GM19035 (cell line): ENCODE measurements around the gene OPCML.

Experiments
- ATAC-seq: cut with Tn5 transposase; IDR thresholded peaks from one replicate; pipeline ENCODE4 v1.9.1; 2021; ENCODE audit not compliant: unreplicated experiment

Gene OPCML

GRCh38 chr11:133004369-133004768 is 527.9 kb downstream of the OPCML start:
- no peak for ATAC-seq

DNA sequence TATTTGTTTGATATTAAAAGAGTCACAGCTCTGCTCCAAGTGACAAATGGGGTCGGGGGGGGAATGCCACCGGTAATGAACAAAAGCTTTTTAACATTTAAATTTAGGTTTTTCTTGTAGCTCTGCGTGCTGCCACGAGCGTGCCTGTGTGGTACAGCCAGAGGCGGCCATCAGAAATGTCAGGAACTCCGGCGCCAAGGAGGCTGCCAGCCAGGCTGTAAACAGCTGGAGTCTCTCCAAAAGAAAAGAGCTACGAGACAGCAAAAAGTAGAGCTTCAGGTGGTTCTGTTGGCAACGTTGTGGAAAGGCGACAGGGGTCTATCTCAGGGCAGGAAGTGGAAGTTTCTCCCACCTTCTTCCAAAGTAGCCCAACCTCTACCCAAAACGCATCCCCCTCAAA is 532.8 kb downstream of the OPCML start:
- no peak for ATAC-seq

- ATAC-seq, result no peak
These were observed 533.3 kb downstream of the OPCML start for GRCh38 chr11:132999031-132999430.

- no peak for ATAC-seq
These were observed 534.9 kb downstream of the OPCML start for GRCh38 chr11:132997396-132997795.

DNA sequence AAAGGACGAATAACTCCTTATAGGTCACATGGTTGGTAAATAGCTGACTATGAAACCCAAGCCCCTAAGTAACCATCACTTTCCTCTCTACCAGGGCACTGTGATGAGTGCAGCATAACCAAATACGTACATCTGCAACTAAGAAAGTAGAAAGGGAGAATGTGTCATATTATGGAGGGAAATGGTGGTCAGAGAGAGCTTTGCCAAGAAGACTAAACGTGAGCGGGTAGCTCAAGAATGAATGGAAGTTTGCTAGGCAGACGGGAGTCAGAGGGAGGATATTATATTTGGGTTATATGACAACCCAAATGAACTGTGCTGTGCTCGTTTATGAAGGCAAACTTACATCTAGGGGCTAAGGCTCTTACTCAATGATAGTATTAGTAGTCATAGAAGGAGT is 537.3 kb downstream of the OPCML start:
- no peak for ATAC-seq

DNA sequence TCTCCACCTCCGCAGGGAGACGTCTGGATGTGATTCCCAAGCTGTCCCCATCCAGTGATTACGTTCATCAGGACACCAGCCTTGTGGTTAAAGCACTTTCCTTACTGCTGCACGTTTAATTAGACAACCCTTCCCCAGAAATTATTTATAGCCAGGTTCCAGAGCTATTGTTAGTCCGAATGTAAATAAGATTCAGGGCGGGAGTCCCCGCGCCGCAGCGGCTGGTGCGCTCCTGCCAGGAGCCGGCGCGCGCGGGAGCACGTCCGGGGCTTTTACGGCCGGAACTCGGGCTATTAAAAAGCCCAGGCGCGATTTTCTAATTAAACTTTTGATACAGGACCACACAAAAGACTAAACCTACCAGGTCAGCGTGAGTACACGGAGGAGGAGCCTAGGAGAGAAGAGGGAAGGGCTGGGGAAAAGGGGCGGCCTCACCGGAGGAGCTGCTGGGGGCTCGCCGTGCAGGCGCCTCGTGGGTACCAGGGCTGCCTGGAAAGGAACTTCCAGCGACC is 538.3 kb downstream of the OPCML start:
- ATAC-seq, result no peak

DNA sequence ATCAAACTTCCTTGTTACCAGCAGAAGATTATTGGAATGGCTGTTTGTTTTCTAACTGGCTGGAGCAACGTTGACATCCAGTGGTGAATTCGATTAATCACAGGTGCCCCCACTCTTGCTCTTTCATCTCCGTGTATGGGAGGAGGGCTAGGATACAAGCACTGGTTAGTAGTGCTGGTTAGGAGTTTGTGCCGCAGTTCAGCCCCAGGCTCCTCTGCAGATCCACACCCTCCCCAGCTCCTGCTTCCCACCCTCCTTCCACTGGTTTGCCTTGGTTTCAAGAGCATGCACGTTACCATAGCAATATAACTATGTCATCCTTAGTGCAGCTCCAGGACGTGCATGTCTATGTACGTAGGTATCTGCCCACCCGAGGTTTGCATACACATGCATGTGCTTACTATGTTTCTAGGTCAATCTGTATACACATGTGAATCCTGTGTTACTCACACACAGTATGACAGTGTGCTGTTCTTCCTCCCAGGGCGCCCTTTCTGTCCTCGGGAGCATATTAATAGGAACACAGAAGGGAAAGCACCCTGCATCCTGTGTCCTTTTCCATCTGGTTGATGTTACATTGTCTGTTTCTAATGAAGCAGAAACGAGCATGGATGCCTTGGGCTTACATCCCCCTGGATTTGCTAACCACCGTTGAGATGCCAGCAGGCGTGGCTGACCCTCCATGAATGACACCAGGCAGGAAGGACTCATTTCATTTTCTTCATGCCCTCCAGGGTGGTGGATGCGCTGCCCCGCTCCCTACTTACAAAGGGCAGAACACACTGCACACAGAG is 539.3 kb downstream of the OPCML start:
- no peak for ATAC-seq

- no peak for ATAC-seq
These were observed 543.9 kb downstream of the OPCML start for GRCh38 chr11:132988411-132988810.

GRCh38 chr11:132987936-132988335 is 544.4 kb downstream of the OPCML start:
- no peak for ATAC-seq

- no peak for ATAC-seq
These were observed 548.7 kb downstream of the OPCML start for GRCh38 chr11:132983641-132983978.

GRCh38 chr11:132982772-132983640 is 549.3 kb downstream of the OPCML start:
- ATAC-seq, result no peak

- no peak for ATAC-seq
These were observed 551.0 kb downstream of the OPCML start for GRCh38 chr11:132981131-132981956.

GRCh38 chr11:132980670-132981069 is 551.6 kb downstream of the OPCML start:
- no peak for ATAC-seq

- ATAC-seq, result no peak
These were observed 554.6 kb downstream of the OPCML start for GRCh38 chr11:132977746-132978145.

DNA sequence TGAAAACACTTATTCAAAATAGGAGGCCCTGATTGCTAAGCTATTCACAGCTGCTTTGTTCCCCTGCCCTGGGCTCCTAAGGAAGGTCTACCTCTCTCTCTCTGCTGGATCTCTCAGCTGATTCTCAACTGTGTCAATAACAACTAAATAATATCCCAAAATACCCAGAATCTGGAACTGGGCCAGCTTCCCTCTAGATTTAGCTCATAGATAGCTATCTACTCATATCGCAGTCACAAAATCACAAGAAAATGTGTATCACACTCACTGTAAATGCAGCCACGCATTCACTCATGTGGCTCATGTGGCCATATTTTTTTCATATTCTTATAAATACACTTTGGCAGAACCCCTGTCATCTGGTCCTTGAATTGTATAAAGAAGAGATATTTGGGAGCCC is 555.1 kb downstream of the OPCML start:
- no peak for ATAC-seq

- no peak for ATAC-seq
These were observed 556.2 kb downstream of the OPCML start for GRCh38 chr11:132976115-132976514.

DNA sequence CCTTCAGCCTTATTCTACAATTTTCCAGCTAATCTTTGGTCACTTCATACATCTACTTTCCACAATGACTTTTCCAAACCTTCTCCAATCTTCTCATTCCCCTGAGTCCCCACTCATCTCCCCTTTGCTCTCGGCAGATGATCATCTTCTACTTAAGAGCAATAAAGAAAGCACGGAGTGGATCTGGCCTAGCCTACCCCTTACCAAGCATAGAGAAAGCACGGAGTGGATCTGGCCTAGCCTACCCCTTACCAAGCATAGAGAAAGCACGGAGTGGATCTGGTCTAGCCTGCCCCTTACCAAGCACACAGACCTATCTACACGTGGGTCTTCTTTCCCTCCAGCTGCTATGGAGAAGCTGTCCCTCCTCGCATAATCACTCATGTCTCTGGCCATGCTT is 558.6 kb downstream of the OPCML start:
- no peak for ATAC-seq

DNA sequence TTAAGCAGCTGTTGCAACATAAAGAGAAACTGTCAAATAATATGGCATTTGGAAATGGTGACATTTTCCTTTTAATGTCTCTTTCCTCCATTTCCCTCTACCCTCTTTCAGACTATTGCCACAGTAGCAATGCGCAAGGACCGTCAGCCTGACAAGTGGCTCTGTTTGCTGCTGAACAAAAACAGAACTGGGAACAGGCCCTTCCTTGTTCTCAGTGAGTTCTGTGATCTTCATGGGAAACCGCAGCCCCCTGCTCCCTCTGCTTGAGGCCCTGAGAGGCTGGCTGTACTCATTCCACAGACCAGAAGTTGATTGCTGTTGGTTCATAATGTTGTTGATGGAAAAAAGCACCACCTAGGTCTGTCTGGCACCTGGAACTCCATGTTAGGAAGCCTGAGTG is 559.7 kb downstream of the OPCML start:
- no peak for ATAC-seq

- ATAC-seq, result no peak
These were observed 561.0 kb downstream of the OPCML start for GRCh38 chr11:132971351-132971750.

GRCh38 chr11:132969892-132970291 is 562.4 kb downstream of the OPCML start:
- no peak for ATAC-seq

DNA sequence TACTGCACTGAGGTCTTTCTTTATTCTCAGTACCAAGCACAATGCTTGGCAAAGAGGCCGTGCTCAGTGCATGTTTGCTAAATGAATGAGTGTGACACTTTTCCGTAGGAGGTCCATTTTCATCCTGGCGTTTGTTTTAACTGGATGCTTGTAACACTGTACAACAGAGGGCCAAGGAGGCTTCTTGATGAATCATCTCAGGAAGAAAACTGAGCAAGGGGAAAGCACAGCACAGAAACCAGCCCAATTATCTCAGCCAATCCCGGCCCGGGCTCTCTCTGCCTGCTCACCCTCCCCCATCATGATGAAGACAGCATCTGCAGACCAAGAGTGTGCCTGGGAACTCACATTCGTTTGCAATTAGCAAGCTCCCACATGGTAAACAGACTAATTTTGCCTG is 570.3 kb downstream of the OPCML start:
- no peak for ATAC-seq
